NT2/D1 (cell line): ENCODE results near the gene ZNF613.

Source experiments
- SUZ12 ChIP-seq: IDR thresholded peaks from 2 replicates; pipeline ENCODE4 v1.6.1; 2011; ENCODE audit not compliant: insufficient read length, insufficient read depth; ENCODE audit errors: extremely low read depth
- YY1 ChIP-seq: IDR thresholded peaks from 2 replicates; pipeline ENCODE4 v1.6.1; 2011; ENCODE audit not compliant: insufficient read length, insufficient read depth
- ZNF274 ChIP-seq: IDR thresholded peaks from 2 replicates; pipeline ENCODE4 v1.6.1; 2011; ENCODE audit warnings: mild to moderate bottlenecking, low read depth, low read length

DNA sequence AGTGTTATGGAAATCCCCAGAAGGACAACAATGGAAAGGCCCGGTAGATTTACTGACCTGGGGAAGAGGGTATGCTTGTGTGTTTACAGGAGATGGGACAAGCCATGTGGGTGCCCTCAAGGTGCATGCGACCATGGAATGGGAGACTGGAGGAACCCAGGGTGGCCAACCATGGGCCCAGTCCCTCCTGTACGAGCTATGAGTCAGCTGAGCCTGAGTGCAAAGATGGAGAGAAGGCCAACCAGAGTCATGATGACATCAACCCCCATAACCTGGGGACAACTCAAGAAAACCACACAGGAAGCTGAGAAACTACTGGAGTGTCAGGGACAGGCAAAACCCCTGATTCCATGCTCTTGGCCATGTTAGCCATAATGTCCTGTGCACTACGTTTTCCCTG, 51.6 kb downstream of the ZNF613 start:
- TF ChIP-seq ZNF274 (no peak), SUZ12 (no peak), YY1 (no peak)
